Measurements from ENCODE around the gene CHST15. TPM values are rescaled to one million over a fixed set of nuclear protein-coding genes. Genes with fewer than 3 reads are reported as not detected.
A peak's percentile ranks its signal among the peaks of the same experiment; 100 is the strongest.

CHST15 gene
- total RNA-seq, 2 experiments from 2014 or later, result 14.7 to 26.4 TPM

DNA sequence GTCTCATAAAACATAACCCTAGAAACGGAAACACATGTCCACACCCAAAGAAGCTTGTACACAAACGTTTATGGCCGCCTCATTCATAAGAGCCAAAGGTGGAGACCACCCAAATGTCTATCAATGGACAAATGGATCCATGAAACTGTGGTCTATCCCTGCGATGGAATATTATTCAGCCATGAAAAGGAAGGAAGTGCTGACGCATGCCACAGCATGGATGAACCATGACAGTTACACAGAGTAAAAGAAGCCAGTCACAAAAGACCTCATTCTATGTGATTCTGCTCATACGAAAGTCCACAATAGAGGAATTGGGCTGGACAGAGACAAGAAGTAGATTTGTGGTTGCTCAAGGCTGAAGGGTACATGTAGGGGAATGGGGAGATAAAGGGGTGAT, 10.8 kb downstream of the CHST15 start:
- no peak overlapping the region for H3K4me2 ChIP-seq (ENCODE audit: low read length)
- H3K4me3 ChIP-seq (ENCODE audit: low read depth, low read length, poor library complexity, severe bottlenecking), result no peak overlapping the region
- H3K9me2 ChIP-seq (ENCODE audit: insufficient read depth, low read length), result no peaks in the 10 kb centered on the region
- H3K9me3 ChIP-seq (ENCODE audit: low read length), result no peaks in the 10 kb centered on the region
- no peaks in the 10 kb centered on the region for H4K20me1 ChIP-seq (ENCODE audit: insufficient read depth, low read length)
- POLR2A ChIA-PET, result interaction anchor here (1.0 to 4.0 kb wide), 5 partner anchors 8 to 24 kb away, joined by 3 to 19 read pairs (median 7); no protein-coding TSS in a partner anchor
- H3K27ac ChIP-seq (ENCODE audit: low read depth, low read length, poor library complexity, severe bottlenecking), result no peak overlapping the region
- H2AFZ ChIP-seq (ENCODE audit: low read length), result no peak overlapping the region
- H3K4me1 ChIP-seq (ENCODE audit: insufficient read depth, low read length, poor library complexity, severe bottlenecking), result peaks cover 78% of the 10 kb centered on the region
- CTCF ChIA-PET (ENCODE audit: unreplicated experiment), result no interaction called here
- no peak for DNase-seq (ENCODE audit: low spot score)
- no TSS peak for BruUV-seq (replicated peaks)
- TF ChIP-seq, protein P1, sequence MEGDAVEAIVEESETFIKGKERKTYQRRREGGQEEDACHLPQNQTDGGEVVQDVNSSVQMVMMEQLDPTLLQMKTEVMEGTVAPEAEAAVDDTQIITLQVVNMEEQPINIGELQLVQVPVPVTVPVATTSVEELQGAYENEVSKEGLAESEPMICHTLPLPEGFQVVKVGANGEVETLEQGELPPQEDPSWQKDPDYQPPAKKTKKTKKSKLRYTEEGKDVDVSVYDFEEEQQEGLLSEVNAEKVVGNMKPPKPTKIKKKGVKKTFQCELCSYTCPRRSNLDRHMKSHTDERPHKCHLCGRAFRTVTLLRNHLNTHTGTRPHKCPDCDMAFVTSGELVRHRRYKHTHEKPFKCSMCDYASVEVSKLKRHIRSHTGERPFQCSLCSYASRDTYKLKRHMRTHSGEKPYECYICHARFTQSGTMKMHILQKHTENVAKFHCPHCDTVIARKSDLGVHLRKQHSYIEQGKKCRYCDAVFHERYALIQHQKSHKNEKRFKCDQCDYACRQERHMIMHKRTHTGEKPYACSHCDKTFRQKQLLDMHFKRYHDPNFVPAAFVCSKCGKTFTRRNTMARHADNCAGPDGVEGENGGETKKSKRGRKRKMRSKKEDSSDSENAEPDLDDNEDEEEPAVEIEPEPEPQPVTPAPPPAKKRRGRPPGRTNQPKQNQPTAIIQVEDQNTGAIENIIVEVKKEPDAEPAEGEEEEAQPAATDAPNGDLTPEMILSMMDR (conservative IDR thresholded peaks at IDR 0.05; ENCODE audit: low read length), result no peak
- no peak for TF ChIP-seq EZH2phosphoT487 (IDR thresholded peaks at IDR 0.05; ENCODE audit: borderline replicate concordance, low read depth, low read length)
- H3K79me2 ChIP-seq (ENCODE audit: insufficient read depth, low read depth, low read length), result peaks cover 50% of the 10 kb centered on the region; the same call in 1 of the 2 replicates
- peaks cover 23% of the 10 kb centered on the region for H3K36me3 ChIP-seq (ENCODE audit: insufficient read depth, low read length)
- intact Hi-C loops (cut with micrococcal nuclease; ENCODE audit: unreplicated experiment), result no loop called here

DNA sequence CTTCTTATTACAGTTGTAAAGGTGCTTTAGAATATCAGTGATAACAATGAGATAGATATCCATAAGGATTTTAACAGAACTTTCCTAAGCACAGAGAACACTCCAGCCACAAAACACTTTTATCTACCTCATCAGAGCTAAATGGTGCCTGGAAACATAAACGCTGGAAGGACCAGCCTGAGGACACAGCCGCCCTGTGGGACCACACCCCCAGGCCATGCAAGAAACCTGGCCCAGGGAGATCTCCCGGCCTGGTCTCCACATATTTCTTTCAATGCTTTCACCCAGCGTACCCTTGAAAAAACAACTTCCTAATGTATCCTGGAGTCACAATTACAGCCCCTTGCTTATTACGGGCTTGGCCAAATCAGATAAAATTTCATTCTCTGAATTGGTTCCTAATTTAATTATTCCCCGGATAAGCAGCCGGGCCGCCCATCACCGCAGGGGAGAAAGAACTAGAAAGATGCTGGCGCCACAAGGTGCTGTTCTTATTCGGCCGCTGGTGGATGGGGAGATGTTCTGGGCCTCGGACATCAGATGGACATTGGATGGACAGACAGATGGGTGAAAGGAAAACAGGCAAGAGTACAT, 11.8 kb downstream of the CHST15 start:
- Histone ChIP-seq H3K9me2 (ENCODE audit: insufficient read depth, low read length) (no peaks in the 10 kb centered on the region), H3K36me3 (ENCODE audit: insufficient read depth, low read length) (peaks cover 23% of the 10 kb centered on the region), H3K79me2 (ENCODE audit: insufficient read depth, low read depth, low read length) (peaks cover 57% of the 10 kb centered on the region; the same call in 1 of the 2 replicates), H3K27ac (ENCODE audit: low read depth, low read length, poor library complexity, severe bottlenecking) (peak overlapping the region; percentile 92), H2AFZ (ENCODE audit: low read length) (no peak overlapping the region), H3K4me1 (ENCODE audit: insufficient read depth, low read length, poor library complexity, severe bottlenecking) (peaks cover 81% of the 10 kb centered on the region), H3K4me3 (ENCODE audit: low read depth, low read length, poor library complexity, severe bottlenecking) (no peak overlapping the region), H3K4me2 (ENCODE audit: low read length) (peak overlapping the region; percentile 69), H3K9me3 (ENCODE audit: low read length) (no peaks in the 10 kb centered on the region), H4K20me1 (ENCODE audit: insufficient read depth, low read length) (no peaks in the 10 kb centered on the region)
- no peak for TF ChIP-seq EZH2phosphoT487 (IDR thresholded peaks at IDR 0.05; ENCODE audit: borderline replicate concordance, low read depth, low read length)
- TF ChIP-seq, protein P1 (conservative IDR thresholded peaks at IDR 0.05; ENCODE audit: low read length), result no peak
- no TSS peak for BruUV-seq (replicated peaks)
- ChIA-PET POLR2A (interaction anchor here (0.9 to 7.1 kb wide), 8 partner anchors 7 to 91 kb away, joined by 3 to 54 read pairs (median 4); no protein-coding TSS in a partner anchor), CTCF (ENCODE audit: unreplicated experiment) (interaction anchor here (0.8 kb wide), 1 partner anchor 45 kb away, joined by 3 read pairs; no protein-coding TSS in a partner anchor)
- DNase-seq (ENCODE audit: low spot score), result no peak
- intact Hi-C loops (cut with micrococcal nuclease; ENCODE audit: unreplicated experiment), result no loop called here

DNA sequence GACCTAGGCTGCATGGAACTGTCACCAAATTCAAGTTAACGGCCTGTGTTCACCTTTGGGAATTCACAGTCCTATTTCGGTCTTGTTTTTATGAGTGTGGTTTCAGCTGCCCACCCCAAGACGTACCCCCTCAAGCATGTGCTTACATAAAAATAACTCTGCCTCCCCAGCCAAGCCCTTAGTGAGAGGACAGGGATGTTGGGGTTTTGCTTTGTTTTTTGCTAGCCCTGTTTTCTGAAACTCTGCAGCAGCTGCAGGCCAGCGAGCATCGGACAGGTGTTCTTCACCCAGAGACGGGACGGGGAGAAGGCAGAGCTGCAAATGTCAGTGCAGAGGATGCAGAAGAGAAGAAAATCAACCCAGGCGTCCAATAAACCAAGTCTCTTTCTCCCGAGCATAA, 13.5 kb downstream of the CHST15 start:
- no TSS peak for BruUV-seq (replicated peaks)
- H2AFZ ChIP-seq (ENCODE audit: low read length), result peak overlapping the region; percentile 20; the same call in 1 of the 2 replicates
- POLR2A ChIA-PET, result interaction anchor here (0.9 to 7.1 kb wide), 11 partner anchors 8 to 661 kb away, joined by 3 to 54 read pairs (median 6); partner anchors contain the start of gene CHST15
- intact Hi-C loops (cut with micrococcal nuclease; ENCODE audit: unreplicated experiment), result loop anchor here (1.0 kb wide), 2 partner anchors 14 to 44 kb away; no protein-coding TSS in a partner anchor
- TF ChIP-seq EZH2phosphoT487 (IDR thresholded peaks at IDR 0.05; ENCODE audit: borderline replicate concordance, low read depth, low read length), result no peak
- TF ChIP-seq, protein P1 (conservative IDR thresholded peaks at IDR 0.05; ENCODE audit: low read length), result no peak
- H3K4me2 ChIP-seq (ENCODE audit: low read length), result peak overlapping the region; percentile 69
- CTCF ChIA-PET (ENCODE audit: unreplicated experiment), result interaction anchor here (0.6 to 1.3 kb wide), 2 partner anchors 25 to 27 kb away, joined by 3 to 9 read pairs; no protein-coding TSS in a partner anchor
- H4K20me1 ChIP-seq (ENCODE audit: insufficient read depth, low read length), result no peaks in the 10 kb centered on the region
- peak overlapping the region; percentile 43 for H3K4me3 ChIP-seq (ENCODE audit: low read depth, low read length, poor library complexity, severe bottlenecking)
- peaks cover 23% of the 10 kb centered on the region for H3K36me3 ChIP-seq (ENCODE audit: insufficient read depth, low read length)
- H3K79me2 ChIP-seq (ENCODE audit: insufficient read depth, low read depth, low read length), result peaks cover 51% of the 10 kb centered on the region; the same call in 1 of the 2 replicates
- no peaks in the 10 kb centered on the region for H3K9me2 ChIP-seq (ENCODE audit: insufficient read depth, low read length)
- H3K9me3 ChIP-seq (ENCODE audit: low read length), result no peaks in the 10 kb centered on the region
- peaks cover 80% of the 10 kb centered on the region for H3K4me1 ChIP-seq (ENCODE audit: insufficient read depth, low read length, poor library complexity, severe bottlenecking)
- H3K27ac ChIP-seq (ENCODE audit: low read depth, low read length, poor library complexity, severe bottlenecking), result peak overlapping the region; percentile 92
- peak; percentile 91 for DNase-seq (ENCODE audit: low spot score)
